ENCODE data around the gene ZNF205. TPM values are rescaled to one million over a fixed set of nuclear protein-coding genes. Genes with fewer than 3 reads are reported as not detected.

The ZNF205 gene
- total and polyA plus RNA-seq, 2 of the 4 experiments (the other 2 are of a cell fraction): 8.2 to 12.7 TPM

GRCh38 chr16:3122926-3123570, 10.7 kb downstream of the ZNF205 start:
- Histone ChIP-seq H3K27me3 (ENCODE audit: control insufficient read depth, insufficient read depth, low read length) (no peaks in the 10 kb centered on the region), H3K9me1 (ENCODE audit: insufficient read depth, low read length) (0 out of 2 replicates have a peak, but pooled peaks cover 2% of the 10 kb centered on the region), H2BK120ac (ENCODE audit: low read depth, low read length) (no peak overlapping the region), H3K4me1 (ENCODE audit: control insufficient read depth, insufficient read depth, low read length) (peaks cover 3% of the 10 kb centered on the region; the same call in 1 of the 2 replicates), H4K20me1 (ENCODE audit: insufficient read depth, low read length) (peaks cover 5% of the 10 kb centered on the region; the same call in 1 of the 2 replicates), H2AK5ac (ENCODE audit: low read depth, low read length) (no peak overlapping the region), H3K18ac (ENCODE audit: low read depth, low read length) (no peak overlapping the region), H4K5ac (ENCODE audit: low read depth, low read length) (no peak overlapping the region), H3K36me3 (ENCODE audit: control insufficient read depth, insufficient read depth, low read length) (peaks cover 32% of the 10 kb centered on the region), H4K8ac (ENCODE audit: low read depth in 2 of 2, low read length in 2 of 2) (no peak overlapping the region), H3K4me3 (ENCODE audit: insufficient read depth, low read depth, low read length) (no peak overlapping the region), H3K4me2 (ENCODE audit: low read depth, low read length) (no peak overlapping the region), H3K56ac (ENCODE audit: extremely low read depth, insufficient read depth, low read length) (no peak overlapping the region), H3K27ac (ENCODE audit: insufficient read depth, low read length) (no peak overlapping the region), H3K14ac (replicated peaks; ENCODE audit: low read depth, low read length) (no peak overlapping the region), H3K9ac (ENCODE audit: low read depth, low read length) (no peak overlapping the region), H2AK9ac (replicated peaks; ENCODE audit: low read depth, low read length, poor library complexity) (no peak overlapping the region), H3K4ac (ENCODE audit: low read depth, low read length) (no peak overlapping the region), H2BK20ac (ENCODE audit: low read depth, low read length) (no peak overlapping the region), H4K91ac (ENCODE audit: insufficient read depth, low read depth, low read length) (no peak overlapping the region), H3K9me3 (ENCODE audit: control insufficient read depth, insufficient read depth, low read length) (no peaks in the 10 kb centered on the region), H3K79me1 (ENCODE audit: low read depth in 1 of 2, low read length in 2 of 2) (peaks cover 3 to 10% of the 10 kb centered on the region in 2 experiments; a peak in 1 of 4 replicates), H3K23ac (ENCODE audit: low read depth, low read length) (no peak overlapping the region; the same call in 1 of the 2 replicates), H2AFZ (replicated peaks; ENCODE audit: low read length, poor library complexity) (no peak overlapping the region), H2BK15ac (ENCODE audit: low read depth, low read length) (no peak overlapping the region), H2BK5ac (ENCODE audit: low read depth, low read length, poor library complexity, severe bottlenecking) (no peak overlapping the region)
- dilution Hi-C loops (cut with HindIII; ENCODE audit: low sequenced_read_pairs, unreplicated experiment): no loop called here
- no TSS peak for BruUV-seq (replicated peaks)
- intact Hi-C loops (cut with micrococcal nuclease): no loop called here
- POLR2A ChIA-PET (ENCODE audit: unreplicated experiment): no interaction called here
- CTCF ChIA-PET: interaction anchor here (1.0 kb wide), 1 partner anchor 64 kb away, joined by 3 read pairs; no protein-coding TSS in a partner anchor
- TF ChIP-seq RCOR1 (IDR thresholded peaks at IDR 0.05; ENCODE audit: insufficient replicate concordance, low read length) (no peak), MXI1 (IDR thresholded peaks at IDR 0.05; ENCODE audit: borderline replicate concordance, low read depth, low read length) (no peak), CHD1 (IDR thresholded peaks at IDR 0.05; ENCODE audit: low read depth, low read length) (no peak)
- in situ Hi-C loops (cut with MboI; ENCODE audit: low sequenced_read_pairs): no loop called here
- ATAC-seq (ENCODE audit: low read depth) (no peak), DNase-seq (no peak)
- WGBS, 2 experiments (ENCODE audit: extremely low coverage in 2 of 2, insufficient read length in 1 of 2): 70% methylated on average over 3 of the region's 8 CpGs; no CpG with 5 or more reads in 1 of the 2 experiments
